Cardiac ventricle fibroblast (primary cell): ENCODE measurements around the gene NEUROD4. TPM values are rescaled to one million over a fixed set of nuclear protein-coding genes. Genes with fewer than 3 reads are reported as not detected.

Source experiments
- total RNA-seq: library from RNA; depleted of rRNA; stranded (reverse); fragments of >200 nt; gene quantifications from 2 replicates; pipeline ENCODE4 v1.2.3, GENCODE V29; 2015

NEUROD4 gene, protein sequence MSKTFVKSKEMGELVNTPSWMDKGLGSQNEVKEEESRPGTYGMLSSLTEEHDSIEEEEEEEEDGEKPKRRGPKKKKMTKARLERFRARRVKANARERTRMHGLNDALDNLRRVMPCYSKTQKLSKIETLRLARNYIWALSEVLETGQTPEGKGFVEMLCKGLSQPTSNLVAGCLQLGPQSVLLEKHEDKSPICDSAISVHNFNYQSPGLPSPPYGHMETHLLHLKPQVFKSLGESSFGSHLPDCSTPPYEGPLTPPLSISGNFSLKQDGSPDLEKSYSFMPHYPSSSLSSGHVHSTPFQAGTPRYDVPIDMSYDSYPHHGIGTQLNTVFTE
- total RNA-seq, result not detected in 2 replicates

DNA sequence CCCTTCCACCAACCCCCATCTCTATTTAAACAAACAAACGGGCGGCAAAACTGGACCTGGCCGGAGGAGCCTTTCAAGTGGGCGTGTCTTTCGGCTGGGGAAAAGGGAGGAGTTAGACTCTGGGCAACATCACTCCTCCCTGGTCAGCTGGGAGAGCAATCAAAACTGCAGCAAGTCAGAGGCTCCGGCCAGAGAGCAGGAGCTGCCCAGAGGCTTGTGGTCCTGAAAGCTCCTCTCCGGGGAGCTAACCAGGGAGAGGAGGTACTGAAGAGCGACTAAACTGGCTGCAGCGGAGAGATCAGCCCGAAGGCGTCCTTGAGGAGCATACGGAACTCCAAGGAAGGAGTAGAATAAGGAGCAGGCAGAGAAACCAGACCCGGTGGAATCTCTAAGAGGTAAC lies at the start of gene NEUROD4:
Gene NEUROD4, plus strand, starts transcription at position 191 of the 400 bp plus-strand sequence. CDS start 6,466 bp downstream, outside the sequence.

DNA sequence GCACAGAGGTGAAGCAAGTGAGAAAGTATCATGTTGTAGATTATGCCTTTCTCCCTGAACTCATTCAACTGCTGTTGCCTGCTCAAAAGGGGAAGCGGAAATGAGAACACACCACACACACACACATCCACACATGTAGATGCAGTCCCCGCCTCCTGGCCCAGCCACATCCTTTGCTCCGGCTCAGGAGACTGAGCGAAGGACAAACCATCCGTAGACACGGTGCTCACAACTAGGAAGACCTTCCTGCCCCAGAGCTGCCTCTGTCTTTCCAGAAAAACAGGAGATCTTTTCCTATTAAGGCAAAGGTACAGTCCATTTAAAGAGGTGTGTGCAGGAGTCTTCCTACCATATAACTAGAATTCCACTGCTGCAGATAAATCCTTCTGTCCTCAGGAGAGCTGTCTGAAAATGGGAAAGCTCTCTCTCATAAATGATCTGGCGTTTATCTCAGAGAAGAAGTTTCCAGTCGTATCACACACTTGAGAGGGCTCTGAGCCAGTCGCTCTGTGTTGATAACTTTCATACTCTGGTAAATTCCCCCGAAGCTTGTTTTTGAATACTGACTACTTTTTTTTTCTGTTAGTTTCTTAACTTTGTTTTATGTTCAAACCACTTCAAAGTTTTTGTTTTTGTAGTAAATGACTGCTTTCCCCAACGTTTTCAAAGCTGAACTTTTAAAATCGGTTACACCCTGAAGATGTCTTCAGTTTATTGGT lies 35.0 kb upstream of the NEUROD4 start, which contains the start of gene TESPA1:
Gene TESPA1, minus strand, starts transcription at position 105 of the 719 bp plus-strand sequence. CDS start 10,200 bp downstream, outside the sequence.

Other genes starting within 250 kb of the NEUROD4 start
- not detected in 2 replicates for gene MUCL1, start 165.5 kb upstream of the NEUROD4 start, total RNA-seq
- not detected in 2 replicates for gene TESPA1, start 35.2 kb upstream of the NEUROD4 start, total RNA-seq
- gene OR9K2, start 106.4 kb downstream of the NEUROD4 start, total RNA-seq, result not detected in 2 replicates
- not detected in 2 replicates for gene OR10A7, start 201.1 kb downstream of the NEUROD4 start, total RNA-seq
- gene OR6C74, start 224.6 kb downstream of the NEUROD4 start, total RNA-seq, result not detected in 2 replicates